Endodermal cell (in vitro differentiated cells): ENCODE data around the gene DNAJC4. TPM values are rescaled to one million over a fixed set of nuclear protein-coding genes. Genes with fewer than 3 reads are reported as not detected.
A peak's percentile ranks its signal among the peaks of the same experiment; 100 is the strongest.

Source experiments
- DNase-seq: peaks from one replicate; pipeline ENCODE4 v3.0.0-alpha.2; 2017
- H3K27ac ChIP-seq: 2 replicates; pipeline ENCODE4 v1.5.1; 2013; ENCODE audit warnings: mild to moderate bottlenecking, low read depth, low read length, moderate library complexity
- H3K27me3 ChIP-seq: 2 replicates; pipeline ENCODE4 v1.6.1; 2013; ENCODE audit warnings: mild to moderate bottlenecking, low read length, moderate library complexity; ENCODE audit not compliant: insufficient read depth, control insufficient read depth, poor library complexity, severe bottlenecking
- H3K36me3 ChIP-seq: 2 replicates; pipeline ENCODE4 v1.7.0; 2013; ENCODE audit warnings: mild to moderate bottlenecking, low read length, moderate library complexity; ENCODE audit not compliant: control insufficient read depth, insufficient read depth
- H3K4me1 ChIP-seq: one replicate; pipeline ENCODE4 v1.7.0; 2013; ENCODE audit warnings: low read length; ENCODE audit not compliant: control insufficient read depth, insufficient read depth
- H3K4me3 ChIP-seq: 2 replicates; pipeline ENCODE4 v1.5.1; 2013; ENCODE audit warnings: mild to moderate bottlenecking, low read length, moderate library complexity
- H3K9ac ChIP-seq: 2 replicates; pipeline ENCODE4 v1.6.1; 2013; ENCODE audit warnings: mild to moderate bottlenecking, low read length, moderate library complexity; ENCODE audit not compliant: poor library complexity, severe bottlenecking; ENCODE audit errors: extremely low read depth
- H3K9me3 ChIP-seq: 2 replicates; pipeline ENCODE4 v1.6.1; 2013; ENCODE audit warnings: mild to moderate bottlenecking, low read length, moderate library complexity; ENCODE audit not compliant: control insufficient read depth
- H3K27ac Mint-ChIP-seq: 2 replicates; pipeline ENCODE4 v1.8.0; 2020; ENCODE audit warnings: mixed read lengths
- H3K27me3 Mint-ChIP-seq: 2 replicates; pipeline ENCODE4 v1.8.0; 2021; ENCODE audit warnings: mild to moderate bottlenecking, mixed read lengths; ENCODE audit not compliant: insufficient read depth
- H3K36me3 Mint-ChIP-seq: 2 replicates; pipeline ENCODE4 v1.8.0; 2020; ENCODE audit warnings: low read depth, mixed read lengths
- H3K4me1 Mint-ChIP-seq: 2 replicates; pipeline ENCODE4 v1.8.0; 2020; ENCODE audit warnings: mixed read lengths
- H3K4me3 Mint-ChIP-seq: 2 replicates; pipeline ENCODE4 v1.8.0; 2020; ENCODE audit warnings: mild to moderate bottlenecking, moderate library complexity, mixed read lengths
- H3K9me3 Mint-ChIP-seq: 2 replicates; pipeline ENCODE4 v1.8.0; 2020; ENCODE audit warnings: mild to moderate bottlenecking, mixed read lengths
- CTCF ChIP-seq: fragments of 200-600 bp; sonication (generic); conservative IDR thresholded peaks from 2 replicates; pipeline ENCODE4 v1.5.0; 2021; ENCODE audit warnings: antibody characterized with exemption, mild to moderate bottlenecking
- WGBS, 2 experiments: methylation state at CpG; one replicate each; pipeline versions ENCODE4 v1.1.5 to v1.1.7; 2013; ENCODE audit warnings: missing lambda C conversion rate in 2 of 2, mixed read lengths in 1 of 2; ENCODE audit not compliant: insufficient coverage in 1 of 2, insufficient read length in 1 of 2; 5-methylcytosine and 5-hydroxymethylcytosine counted together
- total RNA-seq, 2 donors: library from RNA; stranded (reverse); fragmentation: NEBNext Ultra II Directional in 1 of 2; extraction: Animal tissue kit (Norgen Biotek cat#: 25700) in 1 of 2; gene quantifications; 2 replicates in 1 of 2; 3 replicates in 1 of 2; pipeline ENCODE4 v1.2.1, GENCODE V29; 2021

Gene DNAJC4
- total RNA-seq, 2 donors from 2014 or later, result 20.3 to 22.9 TPM

DNA sequence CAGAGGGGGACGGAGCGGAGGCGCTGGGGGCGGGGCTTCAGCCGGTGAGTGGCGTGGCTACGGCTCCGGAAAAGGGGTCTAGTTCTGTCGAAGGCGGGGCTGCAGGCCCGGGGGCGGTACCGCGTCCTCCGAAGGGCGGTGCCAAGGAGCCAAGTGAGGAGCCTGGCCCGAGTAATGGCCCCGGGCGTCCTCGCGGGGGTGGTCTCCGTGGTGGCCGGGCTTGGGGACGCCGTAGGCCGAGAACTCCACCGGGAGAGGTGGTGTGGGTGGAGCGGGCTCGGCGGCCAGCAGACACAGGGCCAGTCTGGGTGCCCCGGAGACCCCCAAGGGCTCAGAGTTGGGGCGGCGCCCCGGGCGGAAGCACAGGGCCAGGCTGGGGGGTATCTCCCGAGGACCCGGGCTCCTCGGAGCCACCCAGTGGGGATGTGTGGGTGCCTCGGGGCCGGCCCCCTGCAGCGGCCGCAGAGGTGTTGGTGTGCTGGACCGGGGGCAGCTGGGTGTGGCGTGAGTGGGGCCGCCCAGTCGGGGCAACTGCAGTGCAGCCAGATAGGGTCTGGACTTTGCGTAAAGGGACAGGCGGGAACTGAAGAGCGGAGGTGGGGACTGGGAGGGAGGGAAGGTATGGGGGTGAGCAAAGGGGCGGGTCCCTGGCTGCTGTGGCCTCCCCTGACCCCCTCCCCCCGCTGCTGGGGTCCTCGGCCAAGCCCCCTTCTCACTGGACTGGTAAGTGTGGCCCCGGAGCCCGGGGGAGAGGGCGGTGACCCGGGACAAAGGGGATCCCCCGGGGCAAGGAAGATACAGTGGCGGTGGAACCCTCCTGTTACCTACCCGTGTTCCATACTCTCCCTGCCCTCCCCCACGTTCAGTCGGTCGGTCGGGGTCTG, 11.4 kb downstream of the DNAJC4 start:
- WGBS, 2 experiments, result 1 to 2% methylated on average over 11 to 63 of the region's 63 CpGs
- Histone ChIP-seq H3K9ac (peak overlapping the region; percentile 64), H3K4me1 (peaks cover 4% of the 10 kb centered on the region), H3K9me3 (no peaks in the 10 kb centered on the region), H3K4me3 (peak overlapping the region; percentile 95), H3K27me3 (no peaks in the 10 kb centered on the region), H3K27ac (peak overlapping the region; percentile 68), H3K36me3 (peaks cover 28% of the 10 kb centered on the region)
- Mint-ChIP-seq H3K4me3 (peak overlapping the region; percentile 76), H3K27me3 (no peaks in the 10 kb centered on the region), H3K4me1 (peaks cover 9% of the 10 kb centered on the region), H3K9me3 (no peaks in the 10 kb centered on the region), H3K36me3 (peaks cover 33% of the 10 kb centered on the region), H3K27ac (peak overlapping the region; percentile 96)
- peak; percentile 86 for DNase-seq
- TF ChIP-seq CTCF, result peak; percentile 16

DNA sequence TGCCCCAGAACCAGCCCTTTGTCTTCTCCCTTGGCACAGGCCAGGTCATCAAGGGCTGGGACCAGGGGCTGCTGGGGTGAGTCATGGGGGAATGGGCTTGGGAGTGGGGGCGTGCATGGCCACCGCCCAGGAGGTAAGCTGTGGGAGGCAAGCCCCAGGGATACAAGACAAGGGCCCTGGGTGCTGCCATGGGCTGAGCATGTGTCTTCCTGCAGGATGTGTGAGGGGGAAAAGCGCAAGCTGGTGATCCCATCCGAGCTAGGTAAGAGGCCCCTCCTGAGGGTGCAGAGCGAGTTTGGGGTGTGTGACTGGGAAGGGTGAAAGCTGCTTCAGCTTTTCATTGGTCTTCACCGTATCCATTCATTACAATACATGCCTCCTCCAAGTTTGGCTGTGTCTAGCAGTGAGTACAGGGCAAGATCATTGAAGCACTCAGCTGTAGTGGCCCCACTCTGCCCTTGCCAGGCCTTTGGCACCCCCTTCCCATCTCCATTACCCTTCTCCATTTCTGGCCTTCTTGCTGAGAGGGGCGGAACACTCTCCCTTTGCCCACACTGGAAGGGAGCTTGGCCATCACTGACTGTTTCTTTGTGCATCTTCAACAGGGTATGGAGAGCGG, 13.0 kb downstream of the DNAJC4 start:
- Histone ChIP-seq H3K36me3 (peaks cover 23% of the 10 kb centered on the region), H3K27me3 (no peaks in the 10 kb centered on the region), H3K9me3 (no peaks in the 10 kb centered on the region), H3K9ac (no peak overlapping the region), H3K4me1 (peaks cover 7% of the 10 kb centered on the region), H3K4me3 (no peak overlapping the region), H3K27ac (no peak overlapping the region)
- Mint-ChIP-seq H3K4me3 (peak overlapping the region; percentile 76), H3K9me3 (no peaks in the 10 kb centered on the region), H3K4me1 (peaks cover 16% of the 10 kb centered on the region), H3K27ac (peak overlapping the region; percentile 48), H3K27me3 (no peaks in the 10 kb centered on the region), H3K36me3 (peaks cover 24% of the 10 kb centered on the region)
- no peak for DNase-seq
- whole genome bisulfite sequencing, 2 experiments, result 96 to 97% methylated on average over 4 to 8 of the region's 8 CpGs
- TF ChIP-seq CTCF, result no peak

DNA sequence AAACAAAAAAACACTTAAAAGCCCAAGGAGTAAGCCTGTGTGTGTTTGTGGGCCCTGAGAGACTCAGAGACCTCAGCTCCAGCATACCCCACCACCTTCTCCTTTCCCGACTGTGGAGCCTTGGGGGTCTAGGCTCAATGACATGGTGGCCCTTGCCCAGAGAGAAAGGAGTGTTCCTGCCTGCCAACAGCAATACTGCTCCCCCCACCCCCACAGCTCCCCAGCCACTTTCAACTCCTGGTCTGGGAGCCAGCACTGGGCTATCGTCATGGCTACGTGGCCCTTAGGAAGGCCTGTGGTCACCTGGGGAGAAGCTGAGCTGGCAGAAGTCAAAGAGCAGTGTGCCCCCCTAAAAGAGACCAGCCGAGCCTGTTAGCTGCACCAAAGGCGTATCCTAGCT, 13.8 kb downstream of the DNAJC4 start:
- Mint-ChIP-seq H3K9me3 (no peaks in the 10 kb centered on the region), H3K4me3 (peak overlapping the region; percentile 76), H3K27me3 (no peaks in the 10 kb centered on the region), H3K27ac (peak overlapping the region; percentile 48), H3K4me1 (peaks cover 22% of the 10 kb centered on the region), H3K36me3 (peaks cover 18% of the 10 kb centered on the region)
- no peak for DNase-seq
- TF ChIP-seq CTCF, result no peak
- 67 to 78% methylated on average over 2 to 5 of the region's 5 CpGs for WGBS, 2 experiments
- H3K4me1 ChIP-seq, result peaks cover 11% of the 10 kb centered on the region
- no peaks in the 10 kb centered on the region for H3K27me3 ChIP-seq
- H3K4me3 ChIP-seq, result no peak overlapping the region
- no peak overlapping the region for H3K9ac ChIP-seq
- no peak overlapping the region for H3K27ac ChIP-seq
- H3K9me3 ChIP-seq, result no peaks in the 10 kb centered on the region
- H3K36me3 ChIP-seq, result peaks cover 20% of the 10 kb centered on the region
